GM19452 (cell line): ENCODE results near the gene MMP17.
"Not testable (repeated sequence)": the region's sequence is repeated elsewhere in the genome, so short reads cannot be mapped to it uniquely, and the experiment has no call there.

Experiments used
- ATAC-seq: cut with Tn5 transposase; IDR thresholded peaks from one replicate; pipeline ENCODE4 v1.9.1; 2021; ENCODE audit not compliant: unreplicated experiment

Gene MMP17

GRCh38 chr12:131799828-131800593 lies 28.2 kb upstream of the MMP17 start:
- ATAC-seq: no peak

GRCh38 chr12:131800594-131801135 lies 27.5 kb upstream of the MMP17 start:
- ATAC-seq: no peak

GRCh38 chr12:131801254-131801866 lies 26.8 kb upstream of the MMP17 start:
- ATAC-seq: no peak

DNA sequence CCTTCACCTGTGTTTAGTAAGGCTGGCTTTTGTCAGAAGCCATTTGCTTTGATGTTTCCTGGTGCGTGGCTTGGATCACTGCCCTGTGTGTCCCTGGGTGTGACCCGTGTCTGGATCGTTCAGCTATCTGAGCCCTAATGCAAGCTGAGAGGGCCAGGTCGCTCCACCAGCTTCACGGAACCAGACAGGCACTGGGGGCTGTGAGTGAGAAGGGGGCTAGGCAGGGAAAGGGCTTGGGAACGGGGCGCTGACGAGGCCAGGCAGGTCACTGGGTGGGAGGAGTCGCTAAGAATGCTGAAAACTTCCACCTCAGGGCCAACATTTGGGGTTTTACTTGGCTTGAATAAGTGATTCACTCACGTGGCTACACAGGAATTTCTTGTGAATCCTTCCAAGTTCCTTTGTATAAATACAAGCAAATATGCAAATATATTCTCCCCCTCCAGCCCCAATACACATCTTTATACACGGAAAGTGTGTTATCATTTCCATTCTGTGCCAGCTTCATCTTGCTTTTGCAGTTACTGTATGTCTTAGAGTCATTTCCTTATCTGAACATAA lies 24.2 kb upstream of the MMP17 start:
- ATAC-seq: no peak

GRCh38 chr12:131805421-131805820 lies 22.8 kb upstream of the MMP17 start:
- no peak for ATAC-seq

DNA sequence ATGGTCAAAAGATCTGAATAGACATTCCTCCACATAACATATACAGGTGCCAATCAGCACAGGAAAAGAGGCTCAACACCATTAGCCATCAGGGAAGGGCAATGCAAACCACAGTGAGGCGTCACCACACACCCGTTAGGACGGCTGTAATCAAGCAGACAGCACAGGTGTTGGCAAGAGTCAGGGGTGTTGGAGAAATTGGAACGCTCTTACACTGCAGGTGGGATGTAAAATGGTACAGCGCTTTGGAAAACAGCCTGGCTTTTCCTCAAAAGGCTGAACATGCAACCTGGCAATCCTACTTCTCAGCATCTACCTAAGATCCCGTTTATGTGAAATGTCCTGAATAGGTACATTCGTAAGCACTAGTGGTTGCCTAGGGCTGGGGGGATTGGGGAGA lies 21.5 kb upstream of the MMP17 start:
- ATAC-seq: no peak

GRCh38 chr12:131808744-131809371 lies 19.3 kb upstream of the MMP17 start:
- ATAC-seq: no peak

DNA sequence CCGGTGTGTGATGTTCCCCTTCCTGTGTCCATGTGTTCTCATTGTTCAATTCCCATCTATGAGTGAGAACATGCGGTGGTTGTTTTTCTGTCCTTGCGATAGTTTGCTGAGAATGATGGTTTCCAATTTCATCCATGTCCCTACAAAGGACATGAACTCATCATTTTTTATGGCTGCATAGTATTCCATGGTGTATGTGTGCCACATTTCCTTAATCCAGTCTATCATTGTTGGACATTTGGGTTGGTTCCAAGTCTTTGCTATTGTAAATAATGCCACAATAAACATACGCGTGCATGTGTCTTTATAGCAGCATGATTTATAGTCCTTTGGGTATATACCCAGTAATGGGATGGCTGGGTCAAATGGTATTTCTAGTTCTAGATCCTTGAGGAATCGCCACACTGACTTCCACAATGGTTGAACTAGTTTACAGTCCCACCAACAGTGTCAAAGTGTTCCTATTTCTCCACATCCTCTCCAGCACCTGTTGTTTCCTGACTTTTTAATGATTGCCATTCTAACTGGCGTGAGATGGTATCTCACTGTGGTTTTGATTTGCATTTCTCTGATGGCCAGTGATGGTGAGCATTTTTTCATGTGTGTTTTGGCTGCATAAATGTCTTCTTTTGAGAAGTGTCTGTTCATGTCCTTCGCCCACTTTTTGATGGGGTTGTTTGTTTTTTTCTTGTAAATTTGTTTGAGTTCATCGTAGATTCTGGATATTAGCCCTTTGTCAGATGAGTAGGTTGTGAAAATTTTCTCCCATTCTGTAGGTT lies 18.5 kb upstream of the MMP17 start:
- ATAC-seq: not testable (repeated sequence)

GRCh38 chr12:131810726-131811125 lies 17.5 kb upstream of the MMP17 start:
- ATAC-seq: no peak

GRCh38 chr12:131815131-131815530 lies 13.1 kb upstream of the MMP17 start:
- ATAC-seq: no peak

GRCh38 chr12:131816495-131816894 lies 11.7 kb upstream of the MMP17 start:
- ATAC-seq: no peak

DNA sequence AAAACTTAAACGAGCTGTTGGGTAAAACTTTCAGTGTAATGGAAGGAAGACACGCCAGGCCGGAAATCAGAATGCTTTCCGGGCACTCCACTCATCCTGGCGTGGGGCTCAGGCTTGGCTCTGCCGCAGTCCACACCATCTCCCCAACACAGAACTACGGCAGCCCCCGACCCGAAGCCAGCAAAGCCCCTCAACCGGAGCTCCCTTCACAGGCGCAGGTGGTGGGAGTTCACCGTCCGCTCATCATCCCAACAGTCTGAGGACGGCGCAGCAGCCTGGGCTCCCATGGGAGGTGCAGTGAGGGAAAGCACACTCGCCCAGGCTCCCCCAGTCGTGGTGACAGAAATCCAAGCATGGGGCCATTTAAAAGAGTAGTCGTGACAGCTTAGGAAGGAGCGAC lies 11.0 kb upstream of the MMP17 start:
- no peak for ATAC-seq

GRCh38 chr12:131818821-131819585 lies 9.2 kb upstream of the MMP17 start:
- no peak for ATAC-seq

DNA sequence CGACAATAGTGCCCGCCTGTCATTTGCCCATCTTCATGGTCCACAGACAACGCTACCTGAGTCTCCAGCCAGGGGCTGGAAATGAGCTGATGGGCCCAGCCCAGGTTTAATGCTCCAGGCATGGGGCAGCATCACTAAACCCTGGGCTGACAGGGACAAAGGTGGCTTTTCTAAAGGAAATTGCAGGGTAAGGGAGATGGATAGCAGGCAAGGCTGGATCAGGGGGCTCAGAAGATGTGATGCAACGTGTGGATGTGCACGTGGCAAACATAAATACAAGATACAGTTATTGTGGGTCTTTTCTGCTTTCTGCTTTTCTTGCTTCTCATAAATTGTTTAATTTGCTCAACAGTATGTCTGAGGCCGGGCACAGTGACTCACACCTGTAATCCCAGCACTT lies 3.7 kb upstream of the MMP17 start:
- ATAC-seq: no peak

DNA sequence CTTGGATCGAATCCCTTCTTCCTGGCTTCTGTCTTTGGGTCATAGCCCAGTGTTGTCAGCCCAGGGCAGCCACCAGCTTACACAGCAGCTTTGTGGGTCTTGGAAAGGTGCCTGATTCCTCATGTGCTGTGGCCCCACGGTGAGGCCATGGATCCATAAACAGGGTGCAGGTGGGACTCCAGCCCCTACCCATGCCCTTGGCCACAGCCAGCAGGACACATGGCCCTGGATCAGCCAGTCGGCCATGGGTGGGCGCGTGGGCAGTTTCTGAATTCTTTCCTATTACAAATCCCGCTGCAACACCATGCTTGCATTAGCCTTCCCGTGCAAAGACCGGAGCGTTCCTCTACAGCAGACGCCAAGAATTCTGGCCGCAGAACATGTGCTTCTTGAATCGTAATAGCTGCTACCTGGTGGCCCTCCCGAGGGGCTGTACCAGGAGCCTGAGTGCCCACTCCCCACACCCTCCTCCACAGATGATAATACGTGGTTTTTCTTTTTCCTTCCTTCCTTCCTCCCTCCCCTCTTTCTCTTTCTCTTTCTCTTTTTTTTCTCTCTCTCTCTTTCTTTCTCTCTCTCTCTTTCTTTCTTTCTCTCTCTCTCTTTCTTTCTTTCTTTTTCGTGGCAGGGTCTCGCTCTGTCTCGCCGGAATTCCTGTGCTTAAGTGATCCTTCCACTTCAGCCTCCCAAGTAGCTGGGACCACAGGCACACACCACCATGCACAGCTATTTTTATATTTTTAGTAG lies 2.9 kb upstream of the MMP17 start:
- no peak for ATAC-seq

- ATAC-seq: no peak
Observed at GRCh38 chr12:131826097-131826928, 1.9 kb upstream of the MMP17 start.

- no peak for ATAC-seq
Observed at GRCh38 chr12:131828671-131829355, 620 bp downstream of the MMP17 start.

DNA sequence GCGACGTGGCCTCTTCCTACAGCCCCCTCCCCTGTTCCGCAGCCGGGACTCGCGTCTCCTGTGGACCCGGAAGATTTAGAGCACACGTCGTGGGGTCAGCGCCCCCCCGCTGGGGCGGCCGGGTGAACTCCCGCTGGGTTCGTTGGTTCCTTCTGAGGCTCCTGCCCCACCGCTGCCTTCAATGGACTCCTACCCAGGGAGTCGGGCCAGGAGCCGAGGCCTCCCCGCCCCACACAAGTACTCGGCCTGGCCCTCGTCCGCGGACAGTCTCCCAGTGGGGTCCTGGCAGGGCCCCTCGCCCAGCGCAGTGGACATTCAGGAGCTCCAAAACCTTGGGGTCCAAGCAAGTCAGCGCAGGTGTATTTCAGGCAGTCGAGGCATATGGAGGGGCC lies 1.2 kb downstream of the MMP17 start:
- no peak for ATAC-seq
